Measurements from ENCODE around the gene PITPNM2. TPM values are rescaled to one million over a fixed set of nuclear protein-coding genes. Genes with fewer than 3 reads are reported as not detected.

PITPNM2 gene
- total and polyA plus RNA-seq, 8 donors: 1.8 to 28.1 (median 7.4) TPM

DNA sequence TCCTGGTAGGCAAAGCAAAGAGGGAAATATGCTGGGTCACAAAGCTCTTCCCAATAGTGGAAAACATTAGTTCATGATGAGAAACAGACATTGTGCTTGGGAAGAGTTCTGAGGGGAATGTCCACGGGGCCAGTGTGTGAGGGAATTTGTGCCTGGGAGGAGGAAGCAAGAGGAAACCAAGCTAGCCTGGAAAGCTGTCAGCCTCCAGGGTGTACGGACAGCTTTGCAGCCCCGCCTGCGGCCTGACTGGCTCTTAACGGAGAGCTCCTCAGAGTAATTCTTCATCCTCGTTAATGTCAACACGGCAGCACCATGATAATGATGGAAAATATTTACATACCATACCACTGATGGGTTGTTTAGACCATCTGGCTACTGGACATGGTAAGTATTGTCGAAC is 32.4 kb downstream of the PITPNM2 start:
- TF ChIP-seq, protein P1, sequence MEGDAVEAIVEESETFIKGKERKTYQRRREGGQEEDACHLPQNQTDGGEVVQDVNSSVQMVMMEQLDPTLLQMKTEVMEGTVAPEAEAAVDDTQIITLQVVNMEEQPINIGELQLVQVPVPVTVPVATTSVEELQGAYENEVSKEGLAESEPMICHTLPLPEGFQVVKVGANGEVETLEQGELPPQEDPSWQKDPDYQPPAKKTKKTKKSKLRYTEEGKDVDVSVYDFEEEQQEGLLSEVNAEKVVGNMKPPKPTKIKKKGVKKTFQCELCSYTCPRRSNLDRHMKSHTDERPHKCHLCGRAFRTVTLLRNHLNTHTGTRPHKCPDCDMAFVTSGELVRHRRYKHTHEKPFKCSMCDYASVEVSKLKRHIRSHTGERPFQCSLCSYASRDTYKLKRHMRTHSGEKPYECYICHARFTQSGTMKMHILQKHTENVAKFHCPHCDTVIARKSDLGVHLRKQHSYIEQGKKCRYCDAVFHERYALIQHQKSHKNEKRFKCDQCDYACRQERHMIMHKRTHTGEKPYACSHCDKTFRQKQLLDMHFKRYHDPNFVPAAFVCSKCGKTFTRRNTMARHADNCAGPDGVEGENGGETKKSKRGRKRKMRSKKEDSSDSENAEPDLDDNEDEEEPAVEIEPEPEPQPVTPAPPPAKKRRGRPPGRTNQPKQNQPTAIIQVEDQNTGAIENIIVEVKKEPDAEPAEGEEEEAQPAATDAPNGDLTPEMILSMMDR (IDR thresholded peaks at IDR 0.05): no peak
- TF ChIP-seq POLR2AphosphoS5 (IDR thresholded peaks at IDR 0.05) (peak in 2 of 3 donors; percentile 18 to 34), EP300 (IDR thresholded peaks at IDR 0.05) (no peak), POLR2A (IDR thresholded peaks at IDR 0.05) (no peak)
- H3K27ac ChIP-seq: peak overlapping the region in 3 of 5 donors; percentile 18 to 86 (median 32)
- no peaks in the 10 kb centered on the region for H3K36me3 ChIP-seq
- intact Hi-C loops (cut with DNase I; ENCODE audit: low total_unique reads): no loop called here
- peaks cover 22 to 62% (median 43%) of the 10 kb centered on the region in 4 donors for H3K4me1 ChIP-seq
- H3K9me3 ChIP-seq: no peaks in the 10 kb centered on the region
- 65 to 85% (median 69%) methylated on average over 7 to 8 of the region's 8 CpGs for WGBS, 5 donors
- no peaks in the 10 kb centered on the region for H3K27me3 ChIP-seq
- peak in 1 of 2 donors; percentile 66 for DNase-seq
- no peak overlapping the region for H3K4me3 ChIP-seq

DNA sequence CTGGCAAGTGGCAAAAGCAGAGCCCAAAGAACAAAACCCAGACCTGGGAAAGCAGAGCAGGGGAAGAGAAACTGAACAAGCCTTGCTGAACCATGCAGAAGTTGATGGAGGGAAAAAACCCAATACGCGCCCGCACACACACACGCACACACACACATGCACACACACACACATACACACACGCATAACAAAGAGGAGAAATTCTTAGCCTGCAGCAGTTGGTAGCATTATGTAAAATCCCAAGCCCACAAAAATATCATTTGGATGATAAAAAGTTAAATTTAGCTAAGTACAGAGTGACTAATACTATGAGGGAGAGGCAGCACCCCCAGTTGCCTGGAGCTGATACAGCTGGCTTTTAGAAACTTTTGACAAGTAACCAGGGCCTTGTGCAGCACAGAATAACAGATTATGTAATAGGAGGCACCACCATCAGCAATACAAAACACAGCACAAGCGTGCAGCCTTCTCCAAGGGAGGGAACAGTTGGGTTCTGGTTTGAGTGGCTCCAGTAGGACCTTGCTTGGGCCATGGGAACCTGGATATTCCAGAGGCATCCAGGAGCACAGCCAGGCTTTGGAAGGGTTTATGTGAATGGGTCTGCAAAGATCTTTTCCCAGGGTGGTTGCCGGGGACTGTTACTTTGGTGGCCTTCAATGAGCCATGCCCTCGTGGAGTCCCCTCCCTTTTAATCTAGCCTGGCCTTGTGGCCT is 35.3 kb downstream of the PITPNM2 start:
- Histone ChIP-seq H3K9me3 (no peaks in the 10 kb centered on the region), H3K4me3 (no peak overlapping the region), H3K27me3 (no peaks in the 10 kb centered on the region), H3K4me1 (peaks cover 32 to 67% (median 55%) of the 10 kb centered on the region in 4 donors), H3K27ac (peak overlapping the region in 4 of 5 donors; percentile 69 to 86 (median 74)), H3K36me3 (no peaks in the 10 kb centered on the region)
- peak in 1 of 2 donors; percentile 84 for DNase-seq
- WGBS, 5 donors: 63 to 83% (median 72%) methylated on average over 7 to 8 of the region's 8 CpGs
- intact Hi-C loops (cut with DNase I; ENCODE audit: low total_unique reads): no loop called here
- TF ChIP-seq, protein P1 (IDR thresholded peaks at IDR 0.05): no peak
- no peak for TF ChIP-seq POLR2A (IDR thresholded peaks at IDR 0.05)
- TF ChIP-seq EP300 (IDR thresholded peaks at IDR 0.05): no peak
- peak; percentile 46 to 80 (median 79) for TF ChIP-seq POLR2AphosphoS5 (IDR thresholded peaks at IDR 0.05)

DNA sequence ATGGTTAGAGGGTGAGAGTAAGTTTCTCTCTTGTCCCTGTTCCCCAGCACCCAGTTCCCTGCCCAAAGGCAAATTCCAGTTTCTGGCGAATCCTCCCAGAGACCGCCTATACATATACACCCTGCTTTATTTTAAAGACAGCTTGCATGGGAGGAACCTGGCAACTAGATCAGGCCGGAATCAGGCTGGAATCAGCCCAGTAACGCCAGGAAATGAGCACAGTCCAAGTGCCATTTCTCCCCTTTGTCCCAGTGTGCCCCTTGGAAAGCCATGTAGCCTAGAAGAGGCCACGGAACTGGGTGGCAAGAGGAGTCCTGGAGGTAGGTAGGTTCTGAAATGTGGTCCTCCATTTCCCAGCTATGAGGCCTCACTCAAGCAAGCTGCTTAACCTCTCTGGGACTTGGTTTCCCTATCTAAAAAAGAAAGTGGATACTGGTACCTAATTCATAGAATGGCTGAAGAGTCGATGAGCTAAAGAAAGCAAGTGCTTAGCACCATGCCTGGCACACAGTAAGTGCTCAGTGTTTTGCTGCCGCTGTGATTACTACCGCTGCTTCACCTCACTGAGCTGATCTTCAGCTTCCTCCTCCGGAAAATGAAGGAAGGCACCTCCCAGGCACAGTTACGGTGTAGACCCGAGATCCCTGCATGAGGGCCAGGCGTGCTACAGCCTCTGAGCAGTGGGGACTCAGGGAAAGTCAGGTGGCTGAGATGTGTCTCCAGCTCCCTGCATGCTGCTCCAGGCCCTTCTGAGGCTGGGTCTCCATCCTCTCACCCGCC is 36.4 kb downstream of the PITPNM2 start:
- Histone ChIP-seq H3K9me3 (no peaks in the 10 kb centered on the region), H3K27ac (peak overlapping the region; percentile 49 to 86 (median 69)), H3K4me3 (no peak overlapping the region), H3K4me1 (peaks cover 36 to 64% (median 55%) of the 10 kb centered on the region in 4 donors), H3K27me3 (no peaks in the 10 kb centered on the region), H3K36me3 (peaks cover 0 to 7% (median 0%) of the 10 kb centered on the region in 4 donors)
- intact Hi-C loops (cut with DNase I; ENCODE audit: low total_unique reads): no loop called here
- no peak for DNase-seq
- TF ChIP-seq POLR2A (IDR thresholded peaks at IDR 0.05) (no peak), EP300 (IDR thresholded peaks at IDR 0.05) (no peak), POLR2AphosphoS5 (IDR thresholded peaks at IDR 0.05) (no peak)
- TF ChIP-seq, protein P1 (IDR thresholded peaks at IDR 0.05): no peak
- WGBS, 5 donors: 73 to 86% (median 79%) methylated on average over 13 of the region's 13 CpGs

DNA sequence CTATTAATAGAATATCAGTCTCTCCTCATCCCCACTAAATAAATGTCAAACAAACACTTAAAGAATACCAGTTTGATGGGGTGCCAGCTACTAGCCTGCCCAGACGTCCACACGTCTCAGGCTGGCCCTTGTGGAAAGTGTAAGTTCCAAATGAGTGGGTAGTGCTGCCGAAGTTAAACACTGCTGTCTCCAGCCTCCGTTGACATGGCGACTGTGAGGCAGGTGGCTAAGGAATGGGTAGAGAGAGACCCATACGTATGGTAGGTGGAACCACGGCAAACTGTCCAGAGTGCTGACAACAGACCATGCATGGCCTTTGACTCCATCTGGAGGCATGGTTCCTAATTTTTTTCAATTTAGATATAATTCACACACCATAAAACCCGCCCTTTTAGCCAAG is 37.9 kb downstream of the PITPNM2 start:
- no peak overlapping the region for H3K4me3 ChIP-seq
- 54 to 74% (median 59%) methylated on average over 8 of the region's 8 CpGs for WGBS, 5 donors

More for the DNA sequence above, 37.9 kb downstream of the PITPNM2 start:
- intact Hi-C loops (cut with DNase I; ENCODE audit: low total_unique reads): no loop called here
- Histone ChIP-seq H3K4me1 (peaks cover 37 to 76% (median 56%) of the 10 kb centered on the region in 4 donors), H3K36me3 (peaks cover 0 to 18% (median 0%) of the 10 kb centered on the region in 4 donors), H3K27ac (peak overlapping the region in 1 of 5 donors; percentile 86), H3K27me3 (no peaks in the 10 kb centered on the region), H3K9me3 (no peaks in the 10 kb centered on the region)
- TF ChIP-seq, protein P1 (IDR thresholded peaks at IDR 0.05): no peak
- TF ChIP-seq POLR2A (IDR thresholded peaks at IDR 0.05) (no peak), EP300 (IDR thresholded peaks at IDR 0.05) (no peak), POLR2AphosphoS5 (IDR thresholded peaks at IDR 0.05) (no peak)
- DNase-seq: no peak
